Stimulated activated CD4-positive, alpha-beta T cell treated with anti-CD3 and anti-CD28 coated beads, Interleukin-2, amount 100 ng/mL, for 48 hours (primary cell): Measurements from ENCODE around the gene SEMA4A.
"Not testable (repeated sequence)": the region's sequence is repeated elsewhere in the genome, so short reads cannot be mapped to it uniquely, and the experiment has no call there.

Experiments
- DNase-seq, 2 donors: peaks; one replicate each; pipeline ENCODE4 v3.0.0-alpha.2; 2020

Gene SEMA4A

DNA sequence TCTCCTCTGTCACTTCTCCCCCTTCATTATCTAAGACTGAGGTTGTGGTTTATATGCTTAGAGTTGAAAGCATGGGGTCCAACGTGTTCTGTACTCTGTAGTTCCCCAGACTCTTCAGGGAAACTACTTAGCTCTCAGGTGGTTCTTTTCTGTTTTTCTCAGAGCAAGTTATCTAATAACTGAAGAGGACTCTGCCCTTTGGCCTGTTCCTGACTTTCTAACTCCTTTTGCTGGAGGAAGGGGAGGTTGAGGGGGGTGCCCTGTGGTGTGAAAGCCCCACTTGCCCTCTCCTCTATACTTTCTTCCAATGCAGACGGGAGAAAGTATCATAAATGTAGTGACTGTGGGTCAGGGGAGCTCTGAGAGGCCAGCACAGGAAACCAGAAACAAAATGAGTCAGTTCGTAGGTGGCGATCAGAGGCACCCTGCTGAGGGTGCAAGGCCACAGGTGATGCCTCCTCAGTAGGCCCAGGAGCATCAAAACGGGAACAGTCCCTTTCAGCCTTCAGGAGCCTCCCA, 45.5 kb downstream of the SEMA4A start:
- no peak for DNase-seq

DNA sequence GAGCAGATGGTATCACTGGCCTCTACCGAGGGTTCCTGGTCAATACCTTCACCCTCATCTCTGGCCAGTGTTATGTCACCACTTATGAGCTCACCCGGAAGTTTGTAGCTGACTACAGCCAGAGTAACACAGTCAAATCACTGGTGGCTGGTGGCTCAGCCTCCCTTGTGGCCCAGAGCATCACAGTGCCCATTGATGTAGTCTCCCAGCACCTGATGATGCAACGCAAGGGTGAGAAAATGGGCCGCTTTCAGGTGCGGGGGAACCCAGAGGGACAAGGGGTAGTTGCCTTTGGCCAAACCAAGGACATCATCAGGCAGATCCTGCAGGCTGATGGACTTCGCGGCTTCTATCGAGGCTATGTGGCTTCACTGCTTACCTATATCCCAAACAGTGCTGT, 46.7 kb downstream of the SEMA4A start:
- no peak for DNase-seq

DNA sequence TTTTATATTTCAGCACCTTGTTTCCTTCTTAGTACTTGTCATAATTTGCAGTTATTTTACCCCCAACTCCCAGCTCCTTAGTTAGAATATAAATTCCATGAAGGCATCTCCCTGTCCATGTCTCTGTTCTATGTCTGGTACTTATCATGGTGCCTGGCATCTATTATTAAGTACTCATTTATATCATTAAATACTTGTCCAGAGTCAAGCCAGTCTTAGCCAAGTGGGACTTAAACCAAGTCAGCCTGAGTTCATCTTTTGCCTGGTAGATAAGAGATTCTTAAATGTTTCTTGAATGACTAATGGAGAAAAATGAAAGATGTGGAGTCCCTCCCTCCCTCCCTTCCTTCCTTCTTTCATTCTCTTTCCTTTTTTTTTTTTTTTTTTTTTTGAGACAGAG, 49.9 kb downstream of the SEMA4A start:
- DNase-seq = no peak

DNA sequence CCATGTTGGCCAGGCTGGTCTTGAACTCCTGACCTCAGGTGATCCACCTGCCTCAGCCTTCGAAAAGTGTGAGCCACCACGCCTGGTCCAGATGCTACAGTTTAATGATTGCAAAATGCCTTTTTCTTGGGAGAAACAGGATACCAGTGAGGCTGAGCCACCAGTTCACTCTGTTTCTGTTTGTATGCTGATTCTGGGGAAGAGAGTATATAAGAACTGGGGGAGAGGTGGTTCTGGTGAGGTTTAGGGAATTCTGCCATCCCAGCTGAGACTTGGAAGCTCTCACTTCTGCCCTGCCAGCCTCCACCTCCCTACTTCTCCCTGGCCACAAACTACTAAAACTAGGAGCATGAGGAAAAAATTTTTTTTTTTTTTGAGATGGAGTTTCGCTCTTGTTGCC, 51.3 kb downstream of the SEMA4A start:
- DNase-seq = no peak

DNA sequence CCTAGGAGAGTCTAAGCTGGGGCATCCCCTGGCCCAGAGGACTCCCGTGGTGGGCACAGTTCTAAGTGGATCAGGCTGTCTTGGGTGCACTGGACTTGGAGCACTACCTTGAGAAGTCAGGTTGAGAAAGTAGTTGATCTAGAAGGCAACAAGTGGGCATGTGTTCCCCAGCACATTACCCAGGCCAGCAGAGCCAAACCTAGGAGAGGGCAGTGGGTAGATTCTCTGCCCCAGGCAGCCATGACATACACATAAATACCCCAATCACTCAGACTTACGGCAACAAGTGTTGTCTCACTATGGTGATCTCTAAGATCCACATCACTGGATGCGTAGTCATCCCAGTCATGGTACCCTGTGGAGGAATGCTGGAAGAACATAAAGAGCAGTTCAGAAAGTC, 57.9 kb downstream of the SEMA4A start:
- no peak for DNase-seq

DNA sequence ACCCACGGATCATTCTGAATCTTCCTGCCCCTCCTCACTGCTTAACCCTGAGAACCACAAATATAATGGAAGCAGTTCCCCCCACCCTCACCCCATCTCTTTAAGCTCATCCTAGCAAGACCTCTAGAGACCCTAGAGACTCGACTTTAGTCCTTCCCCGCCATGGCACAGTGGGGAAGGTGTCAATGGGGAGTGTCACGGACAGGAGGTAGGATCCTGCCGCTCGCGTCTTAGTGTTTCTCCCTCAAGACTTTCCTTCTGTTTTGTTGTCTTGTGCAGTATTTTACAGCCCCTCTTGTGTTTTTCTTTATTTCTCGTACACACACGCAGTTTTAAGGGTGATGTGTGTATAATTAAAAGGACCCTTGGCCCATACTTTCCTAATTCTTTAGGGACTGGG, 58.7 kb downstream of the SEMA4A start:
- DNase-seq = no peak

DNA sequence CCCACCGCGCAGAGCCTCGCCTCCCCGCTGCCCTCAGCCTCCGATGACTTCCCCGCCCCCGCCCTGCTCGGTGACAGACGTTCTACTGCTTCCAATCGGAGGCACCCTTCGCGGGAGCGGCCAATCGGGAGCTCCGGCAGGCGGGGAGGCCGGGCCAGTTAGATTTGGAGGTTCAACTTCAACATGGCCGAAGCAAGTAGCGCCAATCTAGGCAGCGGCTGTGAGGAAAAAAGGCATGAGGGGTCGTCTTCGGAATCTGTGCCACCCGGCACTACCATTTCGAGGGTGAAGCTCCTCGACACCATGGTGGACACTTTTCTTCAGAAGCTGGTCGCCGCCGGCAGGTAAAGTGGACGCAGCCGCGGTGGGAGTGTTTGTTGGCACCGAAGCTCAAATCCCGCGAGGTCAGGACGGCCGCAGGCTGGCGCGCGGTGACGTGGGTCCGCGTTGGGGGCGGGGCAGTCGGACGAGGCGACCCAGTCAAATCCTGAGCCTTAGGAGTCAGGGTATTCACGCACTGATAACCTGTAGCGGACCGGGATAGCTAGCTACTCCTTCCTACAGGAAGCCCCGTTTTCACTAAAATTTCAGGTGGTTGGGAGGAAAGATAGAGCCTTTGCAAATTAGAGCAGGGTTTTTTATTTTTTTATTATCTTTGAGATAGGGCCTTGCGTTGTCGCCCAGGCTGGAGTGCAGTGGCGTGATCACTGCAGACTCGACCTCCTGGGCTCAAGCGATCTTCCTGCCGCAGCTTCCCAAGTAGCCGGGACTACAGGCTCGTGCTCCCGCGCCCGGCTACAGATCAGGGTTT, 59.7 kb downstream of the SEMA4A start, which contains the start of gene PMF1:
TSS of gene PMF1 (plus strand) at position 175 of the 811 bp plus-strand sequence. CDS start at position 184, 9 bp downstream.
- peak; percentile 93 to 94 for DNase-seq

GRCh38 chr1:156213644-156213966, 60.2 kb downstream of the SEMA4A start:
- DNase-seq = no peak

- no peak for DNase-seq
These were observed 60.8 kb downstream of the SEMA4A start for GRCh38 chr1:156214024-156214748.

DNA sequence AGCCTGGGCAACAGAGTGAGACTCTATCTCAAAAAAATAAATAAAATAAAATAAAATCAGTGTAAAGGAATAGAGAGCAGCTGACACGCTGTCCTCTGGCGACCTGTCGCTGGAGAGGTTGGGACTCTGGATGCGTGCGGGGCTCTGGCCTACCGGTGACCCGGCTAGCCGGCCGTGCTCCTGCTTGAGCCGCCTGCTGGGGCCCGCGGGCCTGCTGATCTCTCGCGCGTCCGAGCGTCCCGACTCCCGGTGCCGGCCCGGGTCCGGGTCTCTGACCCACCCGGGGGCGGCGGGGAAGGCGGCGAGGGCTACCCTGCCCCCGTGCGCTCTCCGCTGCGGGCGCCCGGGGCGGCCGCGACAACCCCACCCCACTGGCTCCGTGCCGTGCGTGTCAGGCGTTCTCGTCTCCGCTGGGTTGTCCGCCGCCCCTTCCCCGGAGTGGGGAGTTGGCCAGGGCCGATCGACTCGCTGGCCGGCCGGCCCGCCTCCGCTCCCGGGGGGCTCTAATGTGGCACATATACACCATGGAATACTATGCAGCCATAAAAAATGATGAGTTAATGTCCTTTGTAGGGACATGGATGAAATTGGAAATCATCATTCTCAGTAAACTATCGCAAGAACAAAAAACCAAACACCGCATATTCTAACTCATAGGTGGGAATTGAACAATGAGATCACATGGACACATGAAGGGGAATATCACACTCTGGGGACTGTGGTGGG, 63.1 kb downstream of the SEMA4A start:
- not testable (repeated sequence) for DNase-seq

DNA sequence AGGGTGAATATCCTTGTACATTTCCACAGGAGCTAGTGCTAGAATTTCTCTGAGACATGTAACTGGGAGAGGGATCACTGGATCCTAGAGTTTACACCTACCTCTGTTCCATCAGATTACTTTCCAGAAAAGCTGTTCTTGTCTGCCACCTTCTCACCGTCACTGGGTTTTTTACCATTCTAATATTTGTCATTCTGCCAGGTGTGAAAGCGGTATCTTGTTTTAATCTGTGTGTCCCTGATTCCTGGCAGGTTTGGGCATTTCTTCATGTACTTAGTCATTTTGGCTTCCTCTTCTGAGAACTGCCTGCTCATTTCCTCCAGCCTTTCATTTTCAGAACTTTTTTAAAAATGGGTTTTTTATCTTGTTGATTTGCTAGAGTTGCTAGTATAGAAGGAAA, 64.5 kb downstream of the SEMA4A start:
- DNase-seq = no peak

- no peak for DNase-seq
These were observed 66.8 kb downstream of the SEMA4A start for GRCh38 chr1:156220226-156220625.

DNA sequence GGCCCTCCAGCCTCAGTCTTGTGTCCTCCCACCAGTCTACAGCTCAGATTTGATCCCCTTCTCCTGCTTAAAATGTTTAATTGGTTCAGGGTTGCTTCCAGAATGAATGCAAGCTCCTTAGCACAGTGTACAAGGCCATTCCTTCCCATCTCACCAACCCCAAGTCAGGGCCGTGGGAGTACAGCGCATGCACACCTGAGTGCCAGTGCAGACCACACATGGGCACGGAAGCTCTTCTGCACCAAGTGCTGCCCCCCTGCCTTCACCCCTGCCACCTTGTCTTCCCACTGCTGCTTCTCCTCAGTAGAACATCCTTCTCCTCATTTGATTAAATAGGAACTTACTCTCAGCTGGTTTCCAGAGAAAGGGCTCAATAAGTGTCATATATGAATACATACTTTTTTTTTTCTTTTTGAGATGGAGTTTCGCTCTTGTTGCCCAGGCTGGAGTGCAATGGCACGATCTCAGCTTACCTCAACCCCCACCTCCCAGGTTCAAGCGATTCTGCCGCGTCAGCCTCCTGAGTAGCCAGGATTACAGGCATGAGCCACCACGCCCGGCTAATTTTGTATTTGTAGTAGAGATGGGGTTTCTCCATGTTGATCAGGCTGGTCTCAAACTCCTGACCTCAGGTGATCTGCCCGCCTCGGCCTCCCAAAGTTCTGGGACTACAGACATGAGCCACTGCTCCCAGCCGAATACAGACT, 68.8 kb downstream of the SEMA4A start:
- DNase-seq = no peak

DNA sequence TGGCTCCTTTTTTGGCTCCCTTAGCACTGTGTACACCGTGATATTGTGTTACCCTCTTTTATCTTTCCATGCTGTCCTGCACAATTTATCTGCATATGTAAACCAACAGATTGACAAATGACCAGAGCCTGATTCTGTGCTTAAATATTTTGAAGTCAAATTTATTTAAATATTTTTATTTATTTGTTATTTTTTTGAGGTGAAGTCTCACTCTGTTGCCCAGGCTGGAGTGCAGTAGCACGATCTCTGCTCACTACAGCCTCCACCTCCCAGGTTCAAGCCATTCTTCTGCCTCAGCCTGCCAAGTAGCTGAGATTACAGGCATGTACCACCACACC, 72.3 kb downstream of the SEMA4A start:
- no peak for DNase-seq

- DNase-seq = no peak
These were observed 72.7 kb downstream of the SEMA4A start for GRCh38 chr1:156226116-156226538.

DNA sequence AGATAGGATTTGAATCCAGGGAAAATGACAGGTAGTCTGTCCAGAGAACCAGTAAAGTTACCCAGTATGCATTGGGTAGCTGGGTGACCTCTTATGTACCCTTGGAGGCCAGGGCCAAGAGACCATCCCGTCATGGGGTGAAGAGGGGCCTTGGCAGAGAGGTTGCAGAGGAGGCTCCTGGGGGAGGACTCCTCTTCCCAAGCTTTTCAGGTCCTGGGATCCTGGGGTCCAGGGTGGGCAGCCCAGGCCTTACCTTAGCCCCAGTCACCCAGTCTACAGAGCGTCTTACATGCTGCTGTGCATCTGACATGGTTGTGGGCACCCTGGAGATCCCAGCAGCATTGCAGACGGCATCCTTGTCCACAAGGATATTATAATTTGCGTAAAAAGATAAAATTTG, 73.4 kb downstream of the SEMA4A start:
- DNase-seq = no peak
